Mesenchymal stem cell (in vitro differentiated cells and primary cell): Measurements from ENCODE around the gene NFIX.

Experiments
- DNase-seq: peaks from one replicate; pipeline ENCODE4 v3.0.0-alpha.2; 2013
- H2AFZ ChIP-seq: one replicate; pipeline ENCODE4 v1.6.1; 2013; ENCODE audit warnings: low read depth, mild to moderate bottlenecking, control low read depth, inconsistent platforms, low read length, moderate library complexity
- H2AK5ac ChIP-seq: 2 replicates; pipeline ENCODE4 v1.6.1; 2013; ENCODE audit warnings: low read length, moderate library complexity, mild to moderate bottlenecking, inconsistent platforms; ENCODE audit not compliant: severe bottlenecking
- H2BK120ac ChIP-seq: one replicate; pipeline ENCODE4 v1.6.1; 2013; ENCODE audit warnings: low read depth, mild to moderate bottlenecking, inconsistent platforms, low read length, moderate library complexity
- H2BK12ac ChIP-seq, 2 experiments: one replicate each; pipeline ENCODE4 v1.6.1; 2013; ENCODE audit warnings: inconsistent platforms in 2 of 2, low read length in 2 of 2, mild to moderate bottlenecking in 2 of 2, moderate library complexity in 2 of 2, control low read depth in 1 of 2
- H2BK15ac ChIP-seq: one replicate; pipeline ENCODE4 v1.6.1; 2013; ENCODE audit warnings: mild to moderate bottlenecking, low read depth, inconsistent platforms; ENCODE audit not compliant: poor library complexity, severe bottlenecking
- H2BK5ac ChIP-seq: 2 replicates; pipeline ENCODE4 v1.6.1; 2013; ENCODE audit warnings: low read depth, mild to moderate bottlenecking, low read length, control low read depth, inconsistent platforms; ENCODE audit not compliant: poor library complexity, severe bottlenecking
- H3K14ac ChIP-seq, 2 experiments: one replicate each; pipeline ENCODE4 v1.6.1; 2013; ENCODE audit warnings: inconsistent platforms in 2 of 2, low read length in 2 of 2, control low read depth in 1 of 2, mild to moderate bottlenecking in 1 of 2, moderate library complexity in 1 of 2
- H3K18ac ChIP-seq, 2 experiments: one replicate each; pipeline ENCODE4 v1.6.1; 2013; ENCODE audit warnings: inconsistent platforms in 2 of 2, low read length in 2 of 2, control low read depth in 1 of 2, low read depth in 1 of 2, mild to moderate bottlenecking in 1 of 2
- H3K23ac ChIP-seq, 2 experiments: one replicate each; pipeline ENCODE4 v1.6.1; 2013; ENCODE audit warnings: inconsistent platforms in 2 of 2, low read length in 2 of 2, mild to moderate bottlenecking in 2 of 2, moderate library complexity in 2 of 2, control low read depth in 1 of 2
- H3K27ac ChIP-seq: 2 replicates; pipeline ENCODE4 v1.5.1; 2013; ENCODE audit warnings: mild to moderate bottlenecking, moderate library complexity, low read length, control low read depth, inconsistent platforms; ENCODE audit not compliant: poor library complexity, severe bottlenecking
- H3K27me3 ChIP-seq, 2 experiments: 2 replicates each; pipeline versions ENCODE4 v1.6.1 to v1.7.0; 2013; ENCODE audit warnings: low read length in 2 of 2, mild to moderate bottlenecking in 2 of 2, moderate library complexity in 2 of 2, control low read depth in 1 of 2, inconsistent platforms in 1 of 2; ENCODE audit not compliant: control insufficient read depth in 1 of 2, insufficient read depth in 1 of 2
- H3K36me3 ChIP-seq, 2 experiments: 2 replicates each; pipeline versions ENCODE4 v1.6.1 to v1.7.0; 2013; ENCODE audit warnings: low read length in 2 of 2, control low read depth in 1 of 2, inconsistent platforms in 1 of 2, low read depth in 1 of 2, mild to moderate bottlenecking in 1 of 2; ENCODE audit not compliant: insufficient read depth in 2 of 2, control insufficient read depth in 1 of 2
- H3K4ac ChIP-seq, 2 experiments: one replicate each; pipeline ENCODE4 v1.6.1; 2013; ENCODE audit warnings: inconsistent platforms in 2 of 2, low read length in 2 of 2, mild to moderate bottlenecking in 2 of 2, moderate library complexity in 2 of 2, control low read depth in 1 of 2, low read depth in 1 of 2
- H3K4me1 ChIP-seq: 2 replicates; pipeline ENCODE4 v1.6.1; 2013; ENCODE audit warnings: low read depth, low read length, control low read depth; ENCODE audit not compliant: control insufficient read depth, insufficient read depth
- H3K4me2 ChIP-seq: 2 replicates; pipeline ENCODE4 v1.6.1; 2013; ENCODE audit warnings: low read length, mild to moderate bottlenecking, inconsistent platforms; ENCODE audit not compliant: poor library complexity, severe bottlenecking
- H3K4me3 ChIP-seq, 2 experiments: 2 replicates each; pipeline versions ENCODE4 v1.5.1 to v1.7.0; 2013; ENCODE audit warnings: low read length in 2 of 2, mild to moderate bottlenecking in 2 of 2, control low read depth in 1 of 2, low read depth in 1 of 2; ENCODE audit not compliant: insufficient read depth in 1 of 2
- H3K79me1 ChIP-seq: replicated peaks from 2 replicates; pipeline ENCODE4 v1.6.1; 2013; ENCODE audit warnings: mild to moderate bottlenecking, control low read depth, low read length, inconsistent platforms; ENCODE audit not compliant: poor library complexity, severe bottlenecking
- H3K9ac ChIP-seq: 2 replicates; pipeline ENCODE4 v1.7.0; 2013; ENCODE audit warnings: mild to moderate bottlenecking, low read length, moderate library complexity
- H3K9me3 ChIP-seq: 2 replicates; pipeline ENCODE4 v1.7.0; 2013; ENCODE audit warnings: mild to moderate bottlenecking, low read length; ENCODE audit not compliant: control insufficient read depth
- H4K8ac ChIP-seq: one replicate; pipeline ENCODE4 v1.6.1; 2013; ENCODE audit warnings: inconsistent platforms, mild to moderate bottlenecking, low read length, moderate library complexity
- H4K91ac ChIP-seq: one replicate; pipeline ENCODE4 v1.6.1; 2013; ENCODE audit warnings: mild to moderate bottlenecking, low read length, inconsistent platforms
- WGBS: methylation state at CpG from one replicate; pipeline ENCODE4 v1.1.7; 2013; ENCODE audit warnings: mixed read lengths; 5-methylcytosine and 5-hydroxymethylcytosine counted together

NFIX gene

GRCh38 chr19:13076320-13076719 is 81.0 kb downstream of the NFIX start:
- Histone ChIP-seq H4K91ac (no peak overlapping the region), H4K8ac (peak overlapping the region; percentile 7), H3K4me1 (peaks cover 21% of the 10 kb centered on the region), H2BK5ac (no peak overlapping the region), H3K27ac (no peak overlapping the region), H3K9ac (peak overlapping the region; percentile 45), H3K4ac (no peak overlapping the region), H2AK5ac (no peak overlapping the region), H2BK120ac (no peak overlapping the region), H3K14ac (peak overlapping the region in 1 of 2 experiments; percentile 55), H2BK15ac (no peak overlapping the region), H3K79me1 (no peaks in the 10 kb centered on the region), H3K4me3 (no peak overlapping the region), H3K27me3 (peaks cover 0 to 75% of the 10 kb centered on the region in 2 experiments), H3K4me2 (no peak overlapping the region), H3K36me3 (peaks cover 5 to 77% of the 10 kb centered on the region in 2 experiments), H2AFZ (no peak overlapping the region), H3K9me3 (no peaks in the 10 kb centered on the region), H3K23ac (no peak overlapping the region), H3K18ac (no peak overlapping the region), H2BK12ac (no peak overlapping the region)
- 85% methylated on average over 8 of the region's 8 CpGs for WGBS
- DNase-seq = no peak

- DNase-seq = no peak
- Histone ChIP-seq H3K27me3 (peaks cover 0 to 71% of the 10 kb centered on the region in 2 experiments), H2BK120ac (no peak overlapping the region), H3K79me1 (no peaks in the 10 kb centered on the region), H3K9me3 (no peaks in the 10 kb centered on the region), H2BK5ac (no peak overlapping the region), H4K8ac (no peak overlapping the region), H3K4me2 (no peak overlapping the region), H3K9ac (peak overlapping the region; percentile 45), H3K4ac (no peak overlapping the region), H2BK12ac (no peak overlapping the region), H4K91ac (no peak overlapping the region), H3K4me3 (no peak overlapping the region), H2AK5ac (no peak overlapping the region), H2AFZ (no peak overlapping the region), H2BK15ac (no peak overlapping the region), H3K27ac (no peak overlapping the region), H3K36me3 (peaks cover 5 to 82% of the 10 kb centered on the region in 2 experiments), H3K4me1 (peaks cover 25% of the 10 kb centered on the region), H3K18ac (no peak overlapping the region), H3K23ac (no peak overlapping the region), H3K14ac (no peak overlapping the region)
- 62% methylated on average over 6 of the region's 6 CpGs for WGBS
Measured at GRCh38 chr19:13076787-13077186, 81.5 kb downstream of the NFIX start.

DNA sequence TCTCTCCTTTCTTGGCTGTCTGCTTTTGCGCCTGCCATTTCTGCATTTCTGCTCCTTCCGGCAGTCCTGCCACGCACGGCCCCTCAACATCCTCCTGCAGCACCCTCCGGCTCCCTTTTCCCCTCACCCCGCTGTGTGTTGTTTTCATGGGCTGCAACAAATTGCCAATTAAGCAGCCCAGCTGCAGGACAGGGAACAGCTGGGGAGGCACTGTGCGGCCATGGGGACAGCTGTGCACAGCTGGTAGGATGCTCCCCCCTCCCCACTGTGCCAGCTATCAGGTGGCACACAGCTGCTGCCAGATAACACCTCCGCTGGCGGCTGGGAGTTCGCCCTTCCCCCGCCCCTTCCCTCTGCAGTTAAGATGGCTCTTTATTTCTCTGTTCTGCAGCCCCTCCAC is 82.0 kb downstream of the NFIX start:
- Histone ChIP-seq H3K27ac (no peak overlapping the region), H2BK5ac (no peak overlapping the region), H3K14ac (no peak overlapping the region), H2BK12ac (no peak overlapping the region), H3K23ac (no peak overlapping the region), H3K4ac (peak overlapping the region in 1 of 2 experiments; percentile 46), H2AFZ (no peak overlapping the region), H3K18ac (peak overlapping the region in 1 of 2 experiments; percentile 13), H3K36me3 (peaks cover 5 to 87% of the 10 kb centered on the region in 2 experiments), H2BK120ac (no peak overlapping the region), H3K79me1 (no peaks in the 10 kb centered on the region), H4K91ac (no peak overlapping the region), H3K9me3 (no peaks in the 10 kb centered on the region), H3K27me3 (peaks cover 0 to 66% of the 10 kb centered on the region in 2 experiments), H3K4me3 (no peak overlapping the region), H3K4me1 (peaks cover 29% of the 10 kb centered on the region), H2BK15ac (no peak overlapping the region), H3K9ac (peak overlapping the region; percentile 45), H3K4me2 (no peak overlapping the region), H2AK5ac (no peak overlapping the region), H4K8ac (peak overlapping the region; percentile 62)
- 42% methylated on average over 11 of the region's 11 CpGs for WGBS
- no peak for DNase-seq

DNA sequence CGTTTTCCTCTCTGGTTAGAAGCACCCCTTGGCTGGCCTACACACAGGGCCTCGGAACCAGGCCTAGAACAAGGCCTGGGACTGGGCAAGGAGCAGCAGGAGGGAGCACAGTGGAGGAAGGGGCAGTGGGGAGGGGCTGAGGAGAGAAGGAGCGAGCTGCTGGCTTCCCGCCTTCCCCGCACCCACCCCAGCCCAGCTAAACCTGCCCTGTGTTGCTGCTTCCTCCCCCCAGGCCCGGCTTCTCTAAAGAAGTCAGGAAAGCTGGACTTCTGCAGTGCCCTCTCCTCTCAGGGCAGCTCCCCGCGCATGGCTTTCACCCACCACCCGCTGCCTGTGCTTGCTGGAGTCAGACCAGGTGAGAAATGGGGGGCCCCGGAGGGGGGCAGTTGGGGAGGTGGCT is 83.1 kb downstream of the NFIX start:
- no peaks in the 10 kb centered on the region for H3K9me3 ChIP-seq
- H3K18ac ChIP-seq = no peak overlapping the region
- no peak overlapping the region for H3K23ac ChIP-seq
- WGBS = 66% methylated on average over 6 of the region's 10 CpGs
- H2BK12ac ChIP-seq = no peak overlapping the region
- no peak overlapping the region for H2BK15ac ChIP-seq
- H3K14ac ChIP-seq = no peak overlapping the region
- no peak overlapping the region for H3K27ac ChIP-seq
- H3K4me3 ChIP-seq = peak overlapping the region in 1 of 2 experiments; percentile 26
- H3K27me3 ChIP-seq = peaks cover 0 to 55% of the 10 kb centered on the region in 2 experiments
- H2BK120ac ChIP-seq = no peak overlapping the region
- H2AFZ ChIP-seq = no peak overlapping the region
- H4K91ac ChIP-seq = no peak overlapping the region
- no peak for DNase-seq
- peak overlapping the region in 1 of 2 experiments; percentile 62 for H3K4ac ChIP-seq
- H3K36me3 ChIP-seq = peaks cover 5 to 91% of the 10 kb centered on the region in 2 experiments
- H2AK5ac ChIP-seq = peak overlapping the region; percentile 46
- peak overlapping the region; percentile 78 for H3K9ac ChIP-seq
- no peak overlapping the region for H2BK5ac ChIP-seq
- H3K79me1 ChIP-seq = no peaks in the 10 kb centered on the region
- H3K4me1 ChIP-seq = peaks cover 38% of the 10 kb centered on the region
- no peak overlapping the region for H4K8ac ChIP-seq
- H3K4me2 ChIP-seq = no peak overlapping the region
